NCI-H2196 (cell line): Measurements from ENCODE around the gene DLG2.
"Not testable (repeated sequence)": the region's sequence is repeated elsewhere in the genome, so short reads cannot be mapped to it uniquely, and the experiment has no call there.

Experiments used
- DNase-seq: peaks from one replicate; lab custom pipeline; 2025; ENCODE audit not compliant: unreplicated experiment; lab: John Stamatoyannopoulos, UW

The DLG2 gene

GRCh38 chr11:83422641-83423040 is 2204.5 kb downstream of the DLG2 start:
- not testable (repeated sequence) for DNase-seq

DNA sequence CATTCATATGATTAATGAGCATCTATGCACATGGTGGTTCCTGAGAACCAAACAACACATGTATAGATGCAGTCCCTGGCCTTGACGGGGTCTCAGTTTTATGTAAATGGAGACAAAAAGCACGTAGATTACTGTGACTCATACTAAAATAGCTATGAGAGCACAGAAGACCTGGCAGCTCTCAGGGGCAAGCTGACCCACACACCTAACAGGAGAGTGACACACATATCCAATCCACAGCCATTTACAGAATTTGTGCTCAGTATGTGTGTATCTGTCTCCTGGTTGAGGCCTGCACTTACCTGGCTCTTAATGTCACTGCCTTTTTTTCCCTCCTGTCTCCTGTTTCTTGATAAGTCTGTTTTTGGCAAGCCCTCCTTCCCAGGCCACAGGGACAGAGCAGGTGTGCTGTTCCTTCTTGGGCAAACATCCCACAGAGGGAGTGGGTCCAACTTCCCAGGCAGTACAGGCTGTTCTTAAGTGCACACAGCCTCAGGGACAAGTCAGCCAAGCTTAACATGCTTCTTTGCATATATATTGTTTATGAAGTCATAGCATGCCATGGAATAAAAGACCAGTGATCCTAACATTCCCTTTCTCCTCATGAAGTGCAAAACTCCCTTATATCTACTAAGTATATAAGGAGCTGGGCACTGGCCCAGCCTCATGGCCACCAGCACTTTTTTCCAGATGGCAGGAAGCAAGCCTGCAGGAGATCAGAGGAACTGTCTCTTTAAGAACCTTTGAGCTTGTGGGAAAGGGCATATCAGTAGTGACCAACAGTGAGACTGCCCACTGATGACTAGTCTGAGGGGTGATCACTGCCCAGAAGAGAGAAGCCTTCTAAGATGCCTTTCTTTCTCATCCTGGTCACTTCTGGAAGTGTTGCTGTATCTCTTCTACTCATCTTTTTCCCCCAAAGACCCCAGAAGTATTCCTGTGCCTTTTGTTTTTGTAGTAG is 2216.3 kb downstream of the DLG2 start:
- DNase-seq, result no peak

DNA sequence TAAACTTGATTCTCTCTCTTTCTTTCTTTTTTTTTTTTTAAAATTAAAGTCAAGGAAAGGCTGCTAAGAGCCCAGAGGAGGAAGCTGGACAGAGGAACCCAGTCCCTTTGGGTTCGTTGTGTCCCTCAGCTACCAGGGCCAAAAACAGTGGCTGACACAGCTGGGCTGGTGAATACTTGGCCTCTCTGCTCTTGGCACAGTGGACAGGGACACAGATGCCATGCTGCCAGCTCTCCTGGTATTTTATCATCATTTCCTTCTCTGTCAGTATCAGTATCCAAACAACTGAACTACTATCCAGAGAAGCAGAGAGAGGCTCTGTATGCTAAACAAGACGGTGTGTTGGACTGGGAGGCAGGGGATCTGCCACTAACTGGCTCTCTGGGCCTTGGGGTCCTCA is 2217.3 kb downstream of the DLG2 start:
- DNase-seq, result no peak

DNA sequence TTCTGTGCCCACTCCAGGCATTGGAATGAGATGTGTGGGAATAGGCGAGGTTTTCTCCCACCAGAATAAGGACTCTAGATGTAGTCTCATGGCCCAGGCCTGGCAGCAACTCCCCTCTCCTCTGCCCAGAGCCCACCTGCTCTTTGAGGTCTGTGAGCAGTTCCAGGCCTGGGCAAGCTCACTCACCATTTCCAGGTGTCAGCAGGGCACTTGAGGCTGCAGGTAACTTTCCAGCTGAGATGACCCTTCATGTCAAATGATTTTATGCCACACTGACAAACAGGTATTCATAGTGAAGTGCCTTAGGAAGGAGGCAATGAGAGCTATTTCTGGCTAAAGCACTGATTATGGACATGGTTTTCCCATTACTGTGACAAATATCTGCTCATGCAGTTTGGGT is 2217.7 kb downstream of the DLG2 start:
- DNase-seq, result no peak

DNA sequence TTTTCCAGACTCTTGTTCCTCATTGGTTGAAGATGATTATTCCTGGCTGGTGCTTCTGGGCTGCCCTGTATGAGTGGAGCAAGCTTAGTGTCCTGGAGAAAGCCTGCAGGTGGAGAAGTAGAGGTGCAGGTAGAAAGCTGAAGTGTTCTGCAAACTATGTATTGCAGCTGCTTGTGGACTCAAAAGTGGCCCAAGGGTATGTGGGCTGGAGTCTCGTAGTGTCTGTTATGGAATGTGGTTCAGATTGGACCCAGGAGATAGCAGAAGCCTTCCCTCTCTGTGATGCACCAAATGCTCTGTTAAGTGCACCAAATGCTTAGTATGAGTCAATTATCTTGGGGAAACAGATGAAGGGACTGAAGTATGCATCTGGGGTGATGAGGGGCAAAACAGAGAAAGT is 2218.2 kb downstream of the DLG2 start:
- DNase-seq, result no peak
